Mononuclear cell (primary cell): ENCODE measurements around the gene CRHR1. TPM values are rescaled to one million over a fixed set of nuclear protein-coding genes. Genes with fewer than 3 reads are reported as not detected.
"Not testable (repeated sequence)": the region's sequence is repeated elsewhere in the genome, so short reads cannot be mapped to it uniquely, and the experiment has no call there.

Source experiments
- H3K27me3 ChIP-seq: 2 replicates; pipeline ENCODE4 v1.6.0; 2011; ENCODE audit warnings: low read length, control low read depth; ENCODE audit not compliant: insufficient read depth
- H3K4me1 ChIP-seq: 2 replicates; pipeline ENCODE4 v1.5.1; 2011; ENCODE audit warnings: mild to moderate bottlenecking, low read length, control low read depth; ENCODE audit not compliant: insufficient read depth
- H3K4me3 ChIP-seq: 2 replicates; pipeline ENCODE4 v1.5.1; 2011; ENCODE audit warnings: mild to moderate bottlenecking, low read length, moderate library complexity
- H3K9me3 ChIP-seq: 2 replicates; pipeline ENCODE4 v1.5.1; 2011; ENCODE audit warnings: low read depth, mild to moderate bottlenecking, control low read depth, low read length
- total RNA-seq: library from RNA; depleted of rRNA; stranded (reverse); fragments of >200 nt; gene quantifications from one replicate; pipeline ENCODE4 v1.2.3, GENCODE V29; 2012

The CRHR1 gene
- total RNA-seq, 1 donor: not detected

- H3K4me1 ChIP-seq: peaks cover 3% of the 10 kb centered on the region
- H3K9me3 ChIP-seq: no peaks in the 10 kb centered on the region
- no peak overlapping the region for H3K4me3 ChIP-seq
- H3K27me3 ChIP-seq: peaks cover 3% of the 10 kb centered on the region
Measured at GRCh38 chr17:45848405-45848804, 64.3 kb downstream of the CRHR1 start.

DNA sequence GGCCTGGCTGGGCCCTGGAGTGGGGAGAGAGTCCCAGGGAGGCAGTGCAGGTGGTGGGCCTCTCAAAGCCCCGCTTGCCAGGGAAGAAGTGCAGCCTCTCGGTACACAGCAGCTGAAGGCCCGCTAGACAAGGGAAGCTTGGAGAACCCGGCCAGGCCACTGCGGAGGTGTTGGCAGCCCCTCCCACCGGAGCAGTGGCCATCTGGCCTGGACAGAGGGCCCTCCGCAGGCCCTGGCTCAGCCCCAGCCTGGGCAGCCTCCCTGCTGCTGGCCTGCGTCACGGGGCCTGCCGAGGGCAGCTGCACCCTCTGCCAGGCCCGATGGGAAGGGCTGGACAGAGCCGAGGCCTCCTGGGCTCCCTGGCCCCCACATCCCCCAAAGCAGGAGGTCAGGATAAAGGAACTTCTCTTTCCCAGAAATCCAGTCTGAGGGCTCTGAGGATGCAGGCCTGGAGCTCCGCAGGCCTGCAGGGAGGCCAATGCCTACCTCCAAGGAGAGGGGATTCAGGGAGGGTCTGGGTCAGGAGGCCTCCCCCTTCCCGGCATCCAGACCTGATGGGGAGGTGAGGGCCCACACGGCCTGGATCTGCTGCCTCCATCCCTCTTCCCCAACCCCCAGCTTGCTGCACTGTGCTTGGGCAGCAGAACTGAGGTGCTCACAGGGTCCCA, 64.9 kb downstream of the CRHR1 start:
- Histone ChIP-seq H3K27me3 (peaks cover 3% of the 10 kb centered on the region), H3K4me3 (no peak overlapping the region), H3K4me1 (peaks cover 3% of the 10 kb centered on the region), H3K9me3 (no peaks in the 10 kb centered on the region)

- H3K4me1 ChIP-seq: peaks cover 3% of the 10 kb centered on the region
Measured at GRCh38 chr17:45849536-45849990, 65.4 kb downstream of the CRHR1 start.

DNA sequence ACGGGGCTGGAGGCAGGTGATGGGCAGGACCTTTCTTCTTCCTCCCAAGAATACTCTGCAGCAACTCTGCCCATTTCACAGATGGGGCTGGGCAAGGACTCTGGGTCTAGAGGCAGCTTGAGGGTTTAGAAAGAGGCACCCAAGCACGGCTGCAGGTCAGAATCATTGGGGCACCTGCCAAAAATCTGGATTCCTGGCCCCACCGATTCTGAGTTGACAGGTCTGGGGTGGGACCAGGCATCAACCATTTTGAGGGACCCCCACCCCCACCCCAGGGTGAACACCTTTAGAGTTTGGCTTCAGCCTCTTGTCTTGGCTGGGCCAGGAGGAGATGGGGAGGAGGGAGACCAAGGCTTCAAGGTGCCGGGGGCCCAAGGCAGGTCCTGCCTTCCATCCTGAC, 65.9 kb downstream of the CRHR1 start:
- Histone ChIP-seq H3K4me3 (no peak overlapping the region), H3K4me1 (peaks cover 3% of the 10 kb centered on the region), H3K9me3 (no peaks in the 10 kb centered on the region), H3K27me3 (peaks cover 3% of the 10 kb centered on the region)

More at GRCh38 chr17:45849536-45849990, 65.4 kb downstream of the CRHR1 start:
- Histone ChIP-seq H3K9me3 (no peaks in the 10 kb centered on the region), H3K4me3 (no peak overlapping the region), H3K27me3 (peaks cover 3% of the 10 kb centered on the region)

GRCh38 chr17:45850468-45850867, 66.3 kb downstream of the CRHR1 start:
- Histone ChIP-seq H3K9me3 (no peaks in the 10 kb centered on the region), H3K27me3 (peaks cover 3% of the 10 kb centered on the region), H3K4me3 (no peak overlapping the region), H3K4me1 (peaks cover 3% of the 10 kb centered on the region)

DNA sequence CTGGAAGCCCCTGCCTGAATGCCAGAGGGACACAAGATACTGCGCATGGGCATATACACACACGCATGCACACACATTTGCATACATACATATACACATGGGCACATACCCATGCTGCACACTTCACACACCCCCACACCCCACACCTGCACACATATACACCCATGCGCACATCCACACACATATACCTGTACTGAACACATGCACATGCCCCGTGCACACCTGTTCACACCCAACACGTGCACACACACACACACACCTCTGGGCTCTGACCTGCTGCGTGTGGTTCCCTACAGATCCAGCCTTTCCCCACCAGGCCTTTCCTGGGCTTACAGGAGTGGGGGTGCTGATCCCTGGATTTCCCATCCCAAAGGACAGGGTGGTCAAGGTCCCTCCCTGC, 66.9 kb downstream of the CRHR1 start:
- no peaks in the 10 kb centered on the region for H3K9me3 ChIP-seq
- H3K4me3 ChIP-seq: no peak overlapping the region
- H3K27me3 ChIP-seq: peaks cover 3% of the 10 kb centered on the region
- peaks cover 3% of the 10 kb centered on the region for H3K4me1 ChIP-seq

GRCh38 chr17:45851464-45851863, 67.3 kb downstream of the CRHR1 start:
- H3K9me3 ChIP-seq: no peaks in the 10 kb centered on the region
- peaks cover 3% of the 10 kb centered on the region for H3K27me3 ChIP-seq
- H3K4me3 ChIP-seq: no peak overlapping the region
- H3K4me1 ChIP-seq: peaks cover 3% of the 10 kb centered on the region

DNA sequence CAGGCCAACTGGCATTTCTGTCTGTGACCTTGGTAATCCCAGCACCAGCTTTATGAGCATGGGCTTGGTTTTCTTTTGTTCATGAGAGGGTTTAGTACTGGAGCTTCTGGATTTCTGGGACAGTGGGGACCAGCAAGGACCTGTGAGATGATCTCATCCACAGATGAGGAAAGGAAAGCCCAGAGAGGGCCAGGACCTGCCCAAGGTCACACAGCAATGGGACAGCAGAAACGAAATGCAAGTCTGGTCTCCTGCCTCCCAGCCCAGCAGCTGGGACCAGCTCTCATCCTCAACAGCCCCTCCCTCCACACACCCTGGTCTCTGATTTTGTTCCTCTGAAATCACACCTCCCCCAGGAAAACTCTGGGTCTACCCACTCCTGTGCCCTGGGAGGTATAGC, 67.8 kb downstream of the CRHR1 start:
- H3K27me3 ChIP-seq: peaks cover 3% of the 10 kb centered on the region
- H3K4me3 ChIP-seq: no peak overlapping the region
- H3K4me1 ChIP-seq: peaks cover 3% of the 10 kb centered on the region
- H3K9me3 ChIP-seq: no peaks in the 10 kb centered on the region

- Histone ChIP-seq H3K4me1 (peaks cover 3% of the 10 kb centered on the region), H3K27me3 (peaks cover 3% of the 10 kb centered on the region), H3K9me3 (no peaks in the 10 kb centered on the region), H3K4me3 (no peak overlapping the region)
Measured at GRCh38 chr17:45852535-45853297, 68.6 kb downstream of the CRHR1 start.

DNA sequence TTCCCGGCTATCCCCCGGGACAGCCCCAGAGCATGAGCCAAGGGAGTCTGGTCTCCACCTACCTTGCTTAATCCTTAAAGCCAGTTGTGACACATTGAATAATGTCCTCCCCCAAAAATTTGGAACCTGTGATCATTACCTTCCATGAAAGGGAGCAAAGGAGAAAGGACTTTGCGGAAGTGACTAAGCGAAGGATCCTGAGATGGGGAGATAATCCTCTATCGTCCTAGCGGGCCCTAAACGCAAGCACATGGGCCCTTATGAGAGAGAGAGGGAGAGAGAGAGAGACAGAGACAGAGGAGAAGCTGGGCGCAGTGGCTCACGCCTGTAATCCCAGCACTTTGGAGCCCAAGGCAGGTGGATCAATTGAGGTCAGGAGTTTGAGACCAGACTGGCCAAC, 70.1 kb downstream of the CRHR1 start:
- H3K4me3 ChIP-seq: no peak overlapping the region
- no peaks in the 10 kb centered on the region for H3K9me3 ChIP-seq
- H3K4me1 ChIP-seq: peaks cover 3% of the 10 kb centered on the region
- peaks cover 3% of the 10 kb centered on the region for H3K27me3 ChIP-seq

GRCh38 chr17:45855691-45856336, 71.7 kb downstream of the CRHR1 start:
- Histone ChIP-seq H3K9me3 (no peaks in the 10 kb centered on the region), H3K4me3 (no peak overlapping the region), H3K4me1 (peaks cover 3% of the 10 kb centered on the region), H3K27me3 (peaks cover 3% of the 10 kb centered on the region)

GRCh38 chr17:45857977-45858708, 74.0 kb downstream of the CRHR1 start:
- H3K4me3 ChIP-seq: no peak overlapping the region
- no peaks in the 10 kb centered on the region for H3K4me1 ChIP-seq
- no peaks in the 10 kb centered on the region for H3K9me3 ChIP-seq
- H3K27me3 ChIP-seq: peaks cover 2% of the 10 kb centered on the region

DNA sequence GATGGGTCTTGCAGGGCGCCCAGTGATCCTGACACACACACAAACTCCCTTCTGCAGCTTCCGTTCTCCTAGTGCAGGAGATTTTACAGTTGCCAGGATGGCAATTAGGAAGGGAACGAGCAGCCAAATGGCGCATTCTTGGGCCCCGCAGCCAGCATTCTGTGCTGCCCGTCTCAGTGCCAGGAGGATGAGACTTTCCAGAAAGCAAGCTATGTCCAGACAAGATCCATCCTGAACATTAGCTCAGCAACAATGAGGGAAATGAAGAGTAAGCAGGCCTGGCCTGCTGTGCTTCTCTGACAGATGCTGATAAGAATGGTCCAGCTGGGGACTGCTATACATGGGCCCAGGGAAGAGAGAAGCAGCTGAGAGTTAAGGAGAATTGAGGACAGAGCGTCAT, 77.0 kb downstream of the CRHR1 start:
- Histone ChIP-seq H3K9me3 (no peaks in the 10 kb centered on the region), H3K27me3 (peaks cover 2% of the 10 kb centered on the region), H3K4me3 (no peak overlapping the region), H3K4me1 (no peaks in the 10 kb centered on the region)

DNA sequence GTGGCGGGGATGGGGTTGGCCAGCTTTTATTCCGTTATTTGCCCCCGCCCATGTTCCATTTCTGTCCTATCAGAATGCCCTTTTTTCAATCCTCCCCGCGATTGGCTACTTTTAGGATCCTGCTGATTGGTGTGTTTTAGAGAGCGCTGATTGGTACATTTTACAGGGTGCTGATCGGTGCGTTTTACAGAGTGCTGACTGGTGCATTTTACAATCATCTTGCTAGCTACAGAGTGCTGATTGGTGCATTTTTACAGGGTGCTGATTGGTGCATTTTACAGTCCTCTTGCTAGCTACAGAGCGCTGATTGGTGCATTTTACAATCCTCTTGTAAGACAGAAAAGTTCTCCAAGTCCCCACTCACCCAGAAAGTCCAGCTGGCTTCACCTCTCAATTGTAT, 78.0 kb downstream of the CRHR1 start:
- H3K4me3 ChIP-seq, H3K9me3 ChIP-seq, H3K27me3 ChIP-seq, H3K4me1 ChIP-seq: not testable (repeated sequence)
